Nephron progenitor cell (in vitro differentiated cells): ENCODE results near the gene ID3.

Experiments
- DNase-seq: peaks from one replicate; pipeline ENCODE4 v3.0.0; 2021
- H3K27ac Mint-ChIP-seq: 2 replicates; pipeline ENCODE4 v1.8.0; 2021; ENCODE audit warnings: mild to moderate bottlenecking, moderate library complexity, mixed read lengths
- H3K27me3 Mint-ChIP-seq: 2 replicates; pipeline ENCODE4 v1.8.0; 2021; ENCODE audit warnings: mild to moderate bottlenecking, low read depth, mixed read lengths; ENCODE audit not compliant: poor library complexity
- H3K36me3 Mint-ChIP-seq: 2 replicates; pipeline ENCODE4 v1.8.0; 2021; ENCODE audit warnings: low read depth, mixed read lengths
- H3K4me1 Mint-ChIP-seq: 2 replicates; pipeline ENCODE4 v1.8.0; 2021; ENCODE audit warnings: mixed read lengths
- H3K4me3 Mint-ChIP-seq: 2 replicates; pipeline ENCODE4 v1.8.0; 2021; ENCODE audit warnings: mild to moderate bottlenecking, moderate library complexity, mixed read lengths
- H3K9me3 Mint-ChIP-seq: 2 replicates; pipeline ENCODE4 v1.8.0; 2021; ENCODE audit warnings: mild to moderate bottlenecking, moderate library complexity, mixed read lengths
- TF ChIP-seq, protein P1 (sequence below): fragments of 200-600 bp; sonication (generic); IDR thresholded peaks from 2 replicates; pipeline ENCODE4 v1.5.0; 2021; ENCODE audit warnings: antibody characterized with exemption

Gene ID3

GRCh38 chr1:23553231-23554126 is 5.8 kb downstream of the ID3 start:
- Mint-ChIP-seq H3K4me1 (peaks cover 82% of the 10 kb centered on the region), H3K4me3 (peak overlapping the region; percentile 79), H3K27ac (peak overlapping the region; percentile 100), H3K9me3 (no peaks in the 10 kb centered on the region), H3K27me3 (no peaks in the 10 kb centered on the region), H3K36me3 (peaks cover 20% of the 10 kb centered on the region)
- peak; percentile 44 for DNase-seq
- TF ChIP-seq, protein P1, sequence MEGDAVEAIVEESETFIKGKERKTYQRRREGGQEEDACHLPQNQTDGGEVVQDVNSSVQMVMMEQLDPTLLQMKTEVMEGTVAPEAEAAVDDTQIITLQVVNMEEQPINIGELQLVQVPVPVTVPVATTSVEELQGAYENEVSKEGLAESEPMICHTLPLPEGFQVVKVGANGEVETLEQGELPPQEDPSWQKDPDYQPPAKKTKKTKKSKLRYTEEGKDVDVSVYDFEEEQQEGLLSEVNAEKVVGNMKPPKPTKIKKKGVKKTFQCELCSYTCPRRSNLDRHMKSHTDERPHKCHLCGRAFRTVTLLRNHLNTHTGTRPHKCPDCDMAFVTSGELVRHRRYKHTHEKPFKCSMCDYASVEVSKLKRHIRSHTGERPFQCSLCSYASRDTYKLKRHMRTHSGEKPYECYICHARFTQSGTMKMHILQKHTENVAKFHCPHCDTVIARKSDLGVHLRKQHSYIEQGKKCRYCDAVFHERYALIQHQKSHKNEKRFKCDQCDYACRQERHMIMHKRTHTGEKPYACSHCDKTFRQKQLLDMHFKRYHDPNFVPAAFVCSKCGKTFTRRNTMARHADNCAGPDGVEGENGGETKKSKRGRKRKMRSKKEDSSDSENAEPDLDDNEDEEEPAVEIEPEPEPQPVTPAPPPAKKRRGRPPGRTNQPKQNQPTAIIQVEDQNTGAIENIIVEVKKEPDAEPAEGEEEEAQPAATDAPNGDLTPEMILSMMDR: no peak

GRCh38 chr1:23551849-23552248 is 7.5 kb downstream of the ID3 start:
- H3K27ac Mint-ChIP-seq: peak overlapping the region; percentile 55
- H3K9me3 Mint-ChIP-seq: no peaks in the 10 kb centered on the region
- peaks cover 6% of the 10 kb centered on the region for H3K36me3 Mint-ChIP-seq
- no peak for DNase-seq
- TF ChIP-seq, protein P1: no peak
- H3K27me3 Mint-ChIP-seq: no peaks in the 10 kb centered on the region
- H3K4me3 Mint-ChIP-seq: no peak overlapping the region
- peaks cover 87% of the 10 kb centered on the region for H3K4me1 Mint-ChIP-seq

- H3K4me3 Mint-ChIP-seq: no peak overlapping the region
- no peaks in the 10 kb centered on the region for H3K27me3 Mint-ChIP-seq
- TF ChIP-seq, protein P1: no peak
- no peaks in the 10 kb centered on the region for H3K36me3 Mint-ChIP-seq
- H3K27ac Mint-ChIP-seq: peak overlapping the region; percentile 68
- DNase-seq: peak; percentile 56
- H3K4me1 Mint-ChIP-seq: peaks cover 80% of the 10 kb centered on the region
- no peaks in the 10 kb centered on the region for H3K9me3 Mint-ChIP-seq
Observed at GRCh38 chr1:23548704-23549143, 10.6 kb downstream of the ID3 start.

DNA sequence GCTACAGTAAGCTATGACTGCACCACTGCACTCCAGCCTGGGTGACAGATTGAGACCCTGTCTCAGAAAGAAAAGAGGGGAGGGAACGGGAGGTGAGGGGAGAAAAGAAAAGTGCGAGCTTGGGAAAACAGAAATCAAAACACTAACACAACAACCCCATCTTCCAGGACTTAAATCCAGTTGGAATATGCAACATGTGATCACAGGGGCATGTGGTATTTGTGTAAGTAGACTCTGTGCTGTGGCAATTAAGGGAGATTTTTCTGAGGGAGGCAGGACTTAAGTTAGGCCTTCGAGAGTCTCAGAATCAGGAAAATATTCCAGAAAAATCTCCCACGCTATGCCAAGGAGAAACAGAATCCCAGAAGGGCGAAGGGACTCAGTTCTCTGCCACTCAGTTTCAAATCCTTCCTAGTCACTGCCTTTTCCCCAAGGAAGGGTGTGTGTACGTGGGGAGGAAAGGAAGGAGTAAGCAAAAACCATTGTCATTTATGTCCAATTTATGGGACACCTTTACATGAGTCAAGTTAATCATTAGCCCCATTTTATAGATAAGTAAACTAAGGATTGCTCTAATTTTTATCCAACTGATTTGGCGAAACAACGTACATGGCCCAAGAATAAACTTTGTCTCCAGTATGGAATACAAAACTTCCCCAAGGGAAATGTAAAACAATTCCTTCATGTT is 12.3 kb downstream of the ID3 start:
- Mint-ChIP-seq H3K27me3 (no peaks in the 10 kb centered on the region), H3K4me1 (peaks cover 72% of the 10 kb centered on the region), H3K36me3 (no peaks in the 10 kb centered on the region), H3K4me3 (no peak overlapping the region), H3K27ac (peak overlapping the region; percentile 81), H3K9me3 (peaks cover 4% of the 10 kb centered on the region)
- DNase-seq: no peak
- TF ChIP-seq, protein P1: no peak

- peaks cover 4% of the 10 kb centered on the region for H3K9me3 Mint-ChIP-seq
- peaks cover 3% of the 10 kb centered on the region for H3K27me3 Mint-ChIP-seq
- peak overlapping the region; percentile 57 for H3K27ac Mint-ChIP-seq
- H3K4me3 Mint-ChIP-seq: no peak overlapping the region
- H3K4me1 Mint-ChIP-seq: peaks cover 65% of the 10 kb centered on the region
- DNase-seq: no peak
- no peaks in the 10 kb centered on the region for H3K36me3 Mint-ChIP-seq
- TF ChIP-seq, protein P1: no peak
Observed at GRCh38 chr1:23545851-23546250, 13.4 kb downstream of the ID3 start.
